Measurements from ENCODE around the gene DIO1.
A peak's percentile ranks its signal among the peaks of the same experiment; 100 is the strongest.
"Not testable (repeated sequence)": the region's sequence is repeated elsewhere in the genome, so short reads cannot be mapped to it uniquely, and the experiment has no call there.

The DIO1 gene

DNA sequence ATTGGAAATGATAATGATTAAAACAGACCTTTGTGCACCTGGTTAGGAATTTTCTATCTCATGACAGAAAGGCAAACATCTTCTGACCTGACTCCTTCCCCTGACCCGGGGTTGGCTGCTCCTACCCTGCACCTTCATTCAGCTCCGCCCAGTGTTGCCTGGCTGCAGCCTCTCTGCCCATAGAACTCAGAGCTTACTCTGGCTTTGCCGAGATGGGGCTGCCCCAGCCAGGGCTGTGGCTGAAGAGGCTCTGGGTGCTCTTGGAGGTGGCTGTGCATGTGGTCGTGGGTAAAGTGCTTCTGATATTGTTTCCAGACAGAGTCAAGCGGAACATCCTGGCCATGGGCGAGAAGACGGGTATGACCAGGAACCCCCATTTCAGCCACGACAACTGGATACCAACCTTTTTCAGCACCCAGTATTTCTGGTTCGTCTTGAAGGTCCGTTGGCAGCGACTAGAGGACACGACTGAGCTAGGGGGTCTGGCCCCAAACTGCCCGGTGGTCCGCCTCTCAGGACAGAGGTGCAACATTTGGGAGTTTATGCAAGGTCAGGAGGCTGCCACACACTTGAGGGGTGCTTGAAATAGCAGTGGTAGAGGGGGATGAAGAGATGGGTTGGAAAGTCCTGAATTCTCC, at the start of gene DIO1:
Gene DIO1 (plus strand): TSS at position 189 of the 638 bp plus-strand sequence. CDS start 24 bp downstream, at position 213.
- no peak for DNase-seq

DNA sequence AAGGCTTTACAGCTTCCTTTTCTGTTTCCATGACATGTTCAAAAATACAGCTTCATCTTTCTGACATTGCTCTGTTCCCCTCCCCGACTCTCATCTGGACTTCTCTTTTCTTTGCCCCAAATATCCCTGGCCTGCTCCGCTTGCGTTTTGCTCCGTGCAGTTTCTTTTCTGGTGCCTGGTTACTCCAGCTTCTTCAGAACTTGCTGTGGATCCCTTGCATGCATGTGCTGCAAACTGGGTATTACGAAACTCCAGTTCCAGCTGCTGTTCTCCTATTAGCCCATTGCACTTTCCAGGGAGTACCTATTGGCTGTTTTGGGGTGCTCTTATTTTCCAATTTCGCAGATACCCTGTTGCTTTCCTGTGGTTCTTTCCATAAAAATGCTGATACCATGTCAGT, 46.0 kb upstream of the DIO1 start:
- no peak for DNase-seq

- DNase-seq = no peak
Measured at GRCh38 chr1:53850082-53850673, 43.8 kb upstream of the DIO1 start.

GRCh38 chr1:53851571-53852285, 42.3 kb upstream of the DIO1 start:
- DNase-seq = no peak

- peak; percentile 78 for DNase-seq
Measured at GRCh38 chr1:53860967-53861411, 33.0 kb upstream of the DIO1 start.

- DNase-seq = no peak
Measured at GRCh38 chr1:53862507-53862906, 31.5 kb upstream of the DIO1 start.

- no peak for DNase-seq
Measured at GRCh38 chr1:53868565-53868964, 25.4 kb upstream of the DIO1 start.

DNA sequence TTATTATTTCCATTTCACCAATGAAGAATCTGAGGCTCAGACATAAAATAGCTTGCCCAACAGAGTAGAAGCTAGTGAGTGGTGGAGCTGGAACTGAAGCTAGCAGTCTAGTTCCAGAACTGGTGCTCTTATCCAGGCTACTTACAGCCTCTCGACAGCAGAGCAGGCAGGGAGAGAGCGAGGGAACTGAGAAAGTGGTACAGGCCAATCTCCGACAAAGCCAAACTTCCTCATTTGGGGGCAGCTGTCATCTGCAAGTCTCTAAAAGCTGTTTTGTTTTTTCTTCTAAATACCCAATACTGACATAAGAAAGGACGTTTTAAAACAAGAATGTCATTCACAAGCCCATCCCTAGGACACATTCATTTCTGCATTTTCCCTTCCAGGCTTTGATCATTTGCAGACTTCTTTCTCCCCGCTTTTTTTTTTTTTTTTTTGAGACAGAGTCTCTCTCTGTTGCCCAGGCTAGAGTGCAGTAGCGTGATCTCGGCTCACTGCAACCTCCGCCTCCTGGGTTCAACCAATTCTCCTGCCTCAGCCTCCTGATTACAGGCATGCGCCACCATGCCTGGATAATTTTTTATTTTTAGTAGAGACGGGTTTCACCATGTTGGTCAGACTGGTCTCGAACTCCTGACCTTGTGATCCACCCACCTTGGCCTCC, 24.4 kb upstream of the DIO1 start:
- no peak for DNase-seq

GRCh38 chr1:53871221-53871620, 22.8 kb upstream of the DIO1 start:
- DNase-seq = no peak

DNA sequence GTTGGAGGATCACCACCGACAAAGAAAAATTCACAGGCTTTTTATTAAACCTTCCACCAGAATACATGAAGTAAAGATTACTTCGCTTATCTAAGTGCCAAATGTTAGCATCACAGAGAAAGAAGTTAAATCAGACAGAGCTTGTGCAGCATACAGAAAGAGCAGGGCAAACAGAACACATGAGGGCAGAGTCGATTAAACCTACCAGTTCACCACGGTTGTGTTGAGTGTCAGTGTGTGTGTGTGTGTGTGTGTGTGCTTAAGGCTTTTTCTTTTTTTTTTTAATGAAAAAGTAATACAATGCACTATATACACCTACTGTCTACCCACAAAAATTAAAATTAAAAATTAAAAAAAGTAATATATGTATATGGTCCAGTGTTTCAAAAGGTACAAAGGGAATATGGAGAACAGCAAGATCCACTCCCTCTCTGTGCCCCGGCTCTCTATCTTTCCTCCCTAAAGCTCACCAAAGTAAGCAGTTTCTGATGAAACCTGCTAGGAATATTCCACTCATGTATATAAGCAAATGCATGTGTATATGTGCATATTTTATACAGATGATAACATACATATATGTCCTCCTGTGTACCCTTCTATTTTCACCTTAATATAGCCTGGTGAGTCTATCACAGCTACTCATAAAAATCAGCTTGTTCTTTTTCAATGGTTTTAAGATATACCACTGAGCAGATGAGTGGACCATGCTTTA, 22.1 kb upstream of the DIO1 start:
- no peak for DNase-seq

GRCh38 chr1:53875150-53875549, 18.8 kb upstream of the DIO1 start:
- not testable (repeated sequence) for DNase-seq

- peak; percentile 70 for DNase-seq
Measured at GRCh38 chr1:53878492-53879105, 15.4 kb upstream of the DIO1 start.

DNA sequence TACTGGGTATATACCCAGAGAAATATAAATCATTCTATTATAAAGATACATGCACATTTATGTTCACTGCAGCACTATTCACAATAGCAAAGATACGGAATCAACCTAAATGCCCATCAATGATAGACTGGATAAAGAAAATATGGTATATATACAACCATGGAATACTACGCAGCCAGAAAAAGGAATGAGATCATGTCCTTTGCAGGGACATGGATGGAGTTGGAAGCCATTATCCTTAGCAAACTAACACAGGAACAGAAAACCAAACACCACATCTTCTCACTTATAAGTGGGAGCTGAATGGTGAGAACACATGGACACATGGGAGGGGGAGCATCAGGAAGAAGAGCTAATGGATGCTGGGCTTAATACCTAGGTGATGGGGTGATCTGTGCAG, 12.1 kb upstream of the DIO1 start:
- not testable (repeated sequence) for DNase-seq

DNA sequence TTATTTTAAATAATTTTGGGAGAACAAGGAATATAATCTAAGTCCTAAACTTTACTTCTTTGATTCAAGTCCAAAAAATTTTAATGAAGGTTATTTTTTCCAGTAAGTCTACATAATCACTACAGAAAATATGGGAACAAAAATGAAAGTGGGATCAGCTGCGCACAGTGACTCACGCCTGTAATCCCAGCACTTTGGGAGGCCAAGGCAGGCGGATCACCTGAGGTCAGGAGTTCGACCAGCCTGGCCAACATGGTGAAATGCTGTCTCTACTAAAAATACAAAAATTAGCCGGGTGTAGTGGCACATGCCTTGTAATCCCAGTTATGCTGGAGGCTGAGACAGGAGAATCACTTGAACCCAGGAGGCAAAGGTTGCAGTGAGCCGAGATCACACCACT, 10.4 kb upstream of the DIO1 start:
- DNase-seq = not testable (repeated sequence)

DNA sequence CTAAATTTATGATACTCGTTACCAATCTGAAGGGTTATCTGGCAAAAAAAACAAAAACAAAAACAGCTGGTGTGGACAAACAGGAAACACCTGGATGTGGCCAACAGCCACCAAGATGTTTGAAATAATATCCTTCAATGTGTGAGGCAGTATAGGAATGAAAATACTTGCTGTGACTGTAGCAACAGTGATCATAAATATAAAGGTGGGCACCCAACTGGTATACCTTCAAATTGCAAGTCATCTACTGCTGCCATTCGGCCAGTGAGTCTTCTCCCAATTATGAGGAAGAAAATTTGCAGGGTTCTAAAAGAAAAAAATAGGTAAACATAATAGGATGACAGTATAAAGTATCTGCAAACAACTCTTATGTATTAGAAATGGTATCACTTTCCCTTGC, 5.3 kb upstream of the DIO1 start:
- DNase-seq = no peak

GRCh38 chr1:53889304-53890298, 4.4 kb upstream of the DIO1 start, which contains the start of gene YIPF1:
YIPF1 (minus strand) TSS chr1:53889797; CDS start chr1:53888937, 860 bp downstream.
- DNase-seq = peak; percentile 98

GRCh38 chr1:53890522-53890941, 3.5 kb upstream of the DIO1 start:
- DNase-seq = no peak

GRCh38 chr1:53891018-53891417, 3.0 kb upstream of the DIO1 start:
- DNase-seq = no peak

DNA sequence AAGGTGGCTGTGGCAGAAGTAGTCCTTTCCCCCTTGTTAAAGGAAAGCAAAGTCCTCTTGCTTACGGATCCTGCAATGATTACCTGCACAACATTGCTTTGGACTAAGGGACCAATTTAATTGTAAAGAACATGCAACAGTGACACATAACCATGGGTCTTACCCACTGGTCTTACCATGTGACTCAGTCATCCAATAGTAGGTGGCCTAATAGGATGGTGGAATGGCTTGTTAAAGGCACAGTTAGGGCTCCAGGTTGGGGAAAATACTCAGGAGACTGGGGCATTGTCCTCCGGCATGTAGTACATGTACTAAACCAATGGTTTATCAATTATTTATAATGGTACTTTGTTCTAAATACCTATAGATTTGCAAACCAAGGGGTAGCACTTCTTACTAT, 2.3 kb upstream of the DIO1 start:
- DNase-seq = no peak

DNA sequence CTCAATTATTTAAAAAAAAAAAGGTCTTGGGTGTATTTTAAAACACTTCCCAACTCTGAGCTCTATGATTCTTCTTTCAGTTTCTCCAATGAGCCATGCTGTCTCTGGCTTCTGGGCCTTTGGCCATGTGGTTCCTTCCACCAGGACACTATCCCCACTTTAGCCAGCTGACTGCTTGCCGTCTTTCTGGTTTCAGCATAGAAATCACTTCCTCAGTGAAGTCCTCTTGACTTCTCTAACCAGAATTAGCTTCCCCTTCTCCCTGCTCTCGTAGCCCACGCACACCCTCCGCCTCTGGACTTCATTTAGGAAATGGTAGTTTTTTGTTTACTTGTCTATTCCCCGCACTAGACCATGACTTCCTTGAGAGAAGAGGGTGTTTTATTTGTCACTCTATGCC, 1.1 kb upstream of the DIO1 start:
- no peak for DNase-seq

DNA sequence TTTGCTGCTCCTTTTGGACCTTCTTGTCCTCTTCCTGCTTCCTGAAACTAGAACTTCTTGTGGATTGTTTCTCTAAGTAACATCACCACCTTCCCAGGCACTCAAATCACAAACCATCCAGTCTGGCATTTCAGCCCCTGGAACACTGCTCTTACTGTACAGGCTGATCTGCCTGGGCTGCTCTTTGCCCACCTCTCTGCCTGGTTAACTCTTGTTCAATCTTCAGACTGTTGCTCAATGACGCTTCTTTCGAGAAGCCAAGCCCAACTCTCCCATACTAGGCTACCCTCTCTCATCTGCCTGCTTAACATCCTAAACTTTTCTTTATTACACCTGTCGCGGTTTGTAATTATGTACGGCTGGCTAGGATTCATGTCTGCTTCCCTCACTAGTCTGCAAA, 657 bp downstream of the DIO1 start:
- DNase-seq = no peak
